Measurements from ENCODE around the gene CD2AP. TPM values are rescaled to one million over a fixed set of nuclear protein-coding genes. Genes with fewer than 3 reads are reported as not detected.

The CD2AP gene
- total and polyA plus RNA-seq, 10 donors, result 7.2 to 41.9 (median 31.9) TPM

DNA sequence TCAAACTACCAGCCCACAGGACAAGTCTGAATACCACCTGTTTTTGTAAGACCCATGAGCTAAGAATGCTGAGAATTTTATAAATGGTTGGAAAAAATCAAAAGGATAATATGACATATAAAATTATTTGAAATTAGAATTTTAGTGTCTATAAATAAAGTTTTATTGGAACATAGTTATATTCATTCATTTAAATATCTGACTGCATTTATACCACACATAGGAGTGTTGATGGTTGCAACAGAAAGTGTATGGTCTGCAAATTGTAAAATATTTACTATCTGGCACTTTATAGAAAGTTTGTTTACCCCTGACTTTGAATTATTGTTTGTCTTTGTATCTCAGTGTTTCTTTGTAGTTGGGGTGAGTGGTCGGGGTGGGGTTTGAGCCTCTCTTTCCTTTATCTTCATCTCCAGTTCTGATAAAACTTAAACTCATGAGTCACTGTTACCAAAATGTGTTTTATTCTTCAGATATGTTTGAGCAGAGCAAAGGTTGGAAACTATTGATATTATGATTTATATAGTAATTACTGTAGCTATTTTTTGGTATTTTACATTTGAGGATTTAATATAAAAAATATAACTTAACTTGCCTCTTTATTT is 55.5 kb downstream of the CD2AP start:
- TF ChIP-seq, protein P1, sequence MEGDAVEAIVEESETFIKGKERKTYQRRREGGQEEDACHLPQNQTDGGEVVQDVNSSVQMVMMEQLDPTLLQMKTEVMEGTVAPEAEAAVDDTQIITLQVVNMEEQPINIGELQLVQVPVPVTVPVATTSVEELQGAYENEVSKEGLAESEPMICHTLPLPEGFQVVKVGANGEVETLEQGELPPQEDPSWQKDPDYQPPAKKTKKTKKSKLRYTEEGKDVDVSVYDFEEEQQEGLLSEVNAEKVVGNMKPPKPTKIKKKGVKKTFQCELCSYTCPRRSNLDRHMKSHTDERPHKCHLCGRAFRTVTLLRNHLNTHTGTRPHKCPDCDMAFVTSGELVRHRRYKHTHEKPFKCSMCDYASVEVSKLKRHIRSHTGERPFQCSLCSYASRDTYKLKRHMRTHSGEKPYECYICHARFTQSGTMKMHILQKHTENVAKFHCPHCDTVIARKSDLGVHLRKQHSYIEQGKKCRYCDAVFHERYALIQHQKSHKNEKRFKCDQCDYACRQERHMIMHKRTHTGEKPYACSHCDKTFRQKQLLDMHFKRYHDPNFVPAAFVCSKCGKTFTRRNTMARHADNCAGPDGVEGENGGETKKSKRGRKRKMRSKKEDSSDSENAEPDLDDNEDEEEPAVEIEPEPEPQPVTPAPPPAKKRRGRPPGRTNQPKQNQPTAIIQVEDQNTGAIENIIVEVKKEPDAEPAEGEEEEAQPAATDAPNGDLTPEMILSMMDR (IDR thresholded peaks at IDR 0.05 in 8 of 11, conservative IDR thresholded peaks at IDR 0.05 in 3 of 11), result no peak
- no peak for TF ChIP-seq POLR2A (IDR thresholded peaks at IDR 0.05)
- TF ChIP-seq POLR2AphosphoS5 (IDR thresholded peaks at IDR 0.05), result no peak
- intact Hi-C loops (cut with DNase I; ENCODE audit: low total_unique reads), result no loop called here
- Histone ChIP-seq H3K4me1 (peaks cover 0 to 10% (median 4%) of the 10 kb centered on the region in 6 donors), H3K27me3 (replicated peaks in 1 of 7) (no peaks in the 10 kb centered on the region), H3K9me3 (no peaks in the 10 kb centered on the region), H3K27ac (no peak overlapping the region), H3K4me3 (no peak overlapping the region), H3K36me3 (peaks cover 0 to 41% (median 7%) of the 10 kb centered on the region in 6 donors)
- WGBS, 5 donors, result 81 to 95% (median 93%) methylated on average over 1 of the region's 1 CpG
- DNase-seq, result no peak

DNA sequence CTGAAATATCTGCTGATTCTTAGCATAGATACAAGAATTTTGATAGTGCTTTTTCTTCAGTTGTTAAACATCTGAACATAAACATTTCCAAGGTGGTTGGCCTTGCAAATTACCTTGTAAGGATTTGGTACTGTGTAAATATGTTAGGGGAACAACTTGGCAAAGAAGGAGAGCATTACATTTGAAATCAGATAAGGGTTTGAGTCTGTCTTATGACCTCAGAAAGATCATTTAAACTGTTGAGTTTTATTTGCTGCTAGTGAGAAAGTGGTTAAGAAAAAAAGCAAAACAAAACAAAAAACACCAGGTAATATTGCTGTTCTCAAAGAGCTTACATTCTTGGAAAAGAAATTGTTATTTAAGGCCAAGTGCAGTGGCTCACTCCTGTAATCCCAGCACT is 56.5 kb downstream of the CD2AP start:
- intact Hi-C loops (cut with DNase I; ENCODE audit: low total_unique reads), result no loop called here
- TF ChIP-seq POLR2AphosphoS5 (IDR thresholded peaks at IDR 0.05) (no peak), POLR2A (IDR thresholded peaks at IDR 0.05) (no peak)
- TF ChIP-seq, protein P1 (IDR thresholded peaks at IDR 0.05 in 8 of 11, conservative IDR thresholded peaks at IDR 0.05 in 3 of 11), result no peak
- DNase-seq, result no peak

DNA sequence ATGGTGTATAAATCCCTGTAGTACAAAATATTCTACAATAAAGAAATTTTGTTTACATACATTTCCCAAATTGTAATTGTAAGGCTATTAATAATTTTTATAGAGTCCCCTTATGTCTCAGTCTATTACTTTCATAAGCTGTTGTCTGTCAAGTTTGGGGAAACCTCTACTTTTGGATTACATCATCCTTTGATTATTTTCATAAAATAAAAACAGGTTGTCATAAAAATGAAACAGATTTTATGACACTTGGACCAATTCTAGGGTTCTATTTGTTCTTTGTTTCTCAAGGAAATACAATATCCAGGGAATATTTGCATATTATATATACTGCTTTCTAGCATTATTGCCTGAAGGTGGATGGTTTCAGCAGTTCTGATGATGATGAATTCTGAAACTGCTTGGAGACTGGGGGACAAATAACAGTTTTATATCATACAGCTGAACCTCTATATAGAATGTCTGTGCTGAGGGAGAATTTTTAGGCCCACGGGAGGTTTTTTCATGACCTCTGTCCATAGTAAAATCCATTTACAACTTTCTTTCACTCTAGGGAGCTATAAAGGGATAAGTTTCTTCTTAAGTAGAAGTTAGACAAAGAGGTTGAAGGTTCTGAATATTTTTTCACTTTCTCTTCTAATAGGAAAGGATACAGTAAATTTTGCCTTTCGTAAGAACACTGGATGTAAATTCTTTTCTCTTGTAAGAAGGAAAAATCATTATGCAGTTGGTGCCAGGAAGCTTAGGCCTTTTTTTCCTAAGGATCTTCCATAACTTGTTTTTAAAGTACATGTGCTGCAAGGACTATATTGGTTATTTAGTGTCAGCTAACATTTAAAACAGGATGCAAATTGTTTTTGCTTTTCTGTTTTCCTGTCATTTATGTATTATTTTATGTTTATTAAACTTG is 58.0 kb downstream of the CD2AP start:
- DNase-seq, result no peak
- WGBS, 5 donors, result 70 to 92% (median 78%) methylated on average over 2 of the region's 2 CpGs

More for the DNA sequence above, 56.5 kb downstream of the CD2AP start:
- H3K4me3 ChIP-seq, result no peak overlapping the region
- no peaks in the 10 kb centered on the region for H3K9me3 ChIP-seq
- peaks cover 0 to 10% (median 4%) of the 10 kb centered on the region in 6 donors for H3K4me1 ChIP-seq
- H3K27me3 ChIP-seq (replicated peaks in 1 of 7), result no peaks in the 10 kb centered on the region
- H3K27ac ChIP-seq, result no peak overlapping the region
- peaks cover 0 to 47% (median 7%) of the 10 kb centered on the region in 6 donors for H3K36me3 ChIP-seq

More for the DNA sequence above, 58.0 kb downstream of the CD2AP start:
- TF ChIP-seq POLR2A (IDR thresholded peaks at IDR 0.05), result no peak
- TF ChIP-seq POLR2AphosphoS5 (IDR thresholded peaks at IDR 0.05), result no peak
- TF ChIP-seq, protein P1 (IDR thresholded peaks at IDR 0.05 in 8 of 11, conservative IDR thresholded peaks at IDR 0.05 in 3 of 11), result no peak
- no peaks in the 10 kb centered on the region for H3K4me1 ChIP-seq
- H3K27ac ChIP-seq, result no peak overlapping the region
- peaks cover 0 to 47% (median 7%) of the 10 kb centered on the region in 6 donors for H3K36me3 ChIP-seq
- no peak overlapping the region for H3K4me3 ChIP-seq
- H3K9me3 ChIP-seq, result no peaks in the 10 kb centered on the region
- H3K27me3 ChIP-seq (replicated peaks in 1 of 7), result no peaks in the 10 kb centered on the region
- intact Hi-C loops (cut with DNase I; ENCODE audit: low total_unique reads), result no loop called here

Data from spleen (tissue), 11 donors.